K562 (cell line): ENCODE measurements around the gene TASP1. TPM values are rescaled to one million over a fixed set of nuclear protein-coding genes. Genes with fewer than 3 reads are reported as not detected.

Source experiments
- ATAC-seq: fragments of 200-7000 bp; cut with Tn5 transposase; 3 replicates; pipeline ENCODE4 v1.9.1; 2020; ENCODE audit warnings: moderate library complexity
- BruUV-seq: library from RNA; stranded (reverse); fragments of 400-500 nt; replicated peaks from 2 replicates; lab custom pipeline; 2021; lab: Mats Ljungman, UMichigan
- CTCF ChIA-PET: fragments of 300-600 bp; formaldehyde crosslinking; extraction: SDS; loops from one replicate; lab custom pipeline; 2021; ENCODE audit warnings: low intra/inter-chr PET ratio; lab: Yijun Ruan, JAX
- POLR2A ChIA-PET: fragments of 300-600, 350-650 bp; sonication (Branson Sonifier 250); formaldehyde crosslinking; extraction: SDS; loops from one replicate; lab custom pipeline; 2021; ENCODE audit warnings: antibody characterized with exemption, inconsistent platforms; lab: Yijun Ruan, JAX
- DNase-seq, 4 experiments: peaks; one replicate each; pipeline versions ENCODE4 v3.0.0 to v3.0.0-alpha.2; 2011 to 2018; ENCODE audit warnings: low spot score in 3 of 4, mixed read lengths in 3 of 4; ENCODE audit errors: extremely low read depth in 1 of 4
- FAIRE-seq: peaks from 2 replicates; lab custom pipeline; 2011; peaks lifted over from hg19 to GRCh38; lab: Jason Lieb, UNC
- H2AFZ ChIP-seq: 2 replicates; pipeline ENCODE4 v1.6.0; 2011; ENCODE audit warnings: low read depth, low read length, control low read depth, inconsistent platforms
- H3K27ac ChIP-seq: fragments of 200-600 bp; 3 replicates; pipeline ENCODE4 v1.8.0; 2011; ENCODE audit warnings: low read depth, mild to moderate bottlenecking, control low read depth, inconsistent platforms, low read length, moderate library complexity, mixed read lengths; ENCODE audit errors: extremely low read depth
- H3K27me3 ChIP-seq, 2 experiments: fragments of 300-600 bp in 1 of 2; 2 replicates in 1 of 2; 3 replicates in 1 of 2; pipeline versions ENCODE4 v1.6.0 to v1.8.0; 2011; ENCODE audit warnings: inconsistent platforms in 2 of 2, low read length in 2 of 2, mild to moderate bottlenecking in 1 of 2, mixed read lengths in 1 of 2, moderate library complexity in 1 of 2; ENCODE audit not compliant: control insufficient read depth in 2 of 2, insufficient read depth in 2 of 2
- H3K36me3 ChIP-seq: fragments of 300-600 bp; 3 replicates; pipeline ENCODE4 v1.8.0; 2011; ENCODE audit warnings: mild to moderate bottlenecking, low read length, inconsistent platforms; ENCODE audit not compliant: control insufficient read depth, insufficient read depth
- H3K4me1 ChIP-seq, 2 experiments: fragments of 200-600 bp in 1 of 2; replicated peaks in 1 of 2; 2 replicates in 1 of 2; 3 replicates in 1 of 2; pipeline versions ENCODE4 v1.5.1 to v1.8.0; 2011; ENCODE audit warnings: inconsistent platforms in 2 of 2, low read length in 2 of 2, mild to moderate bottlenecking in 1 of 2, mixed read lengths in 1 of 2, moderate library complexity in 1 of 2; ENCODE audit not compliant: control insufficient read depth in 2 of 2, insufficient read depth in 2 of 2
- H3K4me2 ChIP-seq: 2 replicates; pipeline ENCODE4 v1.6.1; 2011; ENCODE audit warnings: low read length, control low read depth, inconsistent platforms, mixed read lengths; ENCODE audit not compliant: insufficient read depth
- H3K4me3 ChIP-seq: fragments of 200-600 bp; sonication (generic), shearing (Covaris generic); 2 replicates; pipeline ENCODE4 v1.5.1; 2016; ENCODE audit warnings: control low read depth, inconsistent platforms
- H3K79me2 ChIP-seq: fragments of 200-600 bp; 3 replicates; pipeline ENCODE4 v1.8.0; 2011; ENCODE audit warnings: low read length, inconsistent platforms; ENCODE audit not compliant: control insufficient read depth, insufficient read depth
- H3K9ac ChIP-seq, 2 experiments: 2 replicates each; pipeline versions ENCODE4 v1.6.0 to v1.6.1; 2011; ENCODE audit warnings: low read depth in 2 of 2, low read length in 2 of 2, control low read depth in 1 of 2, inconsistent platforms in 1 of 2, mild to moderate bottlenecking in 1 of 2, mixed read lengths in 1 of 2; ENCODE audit not compliant: insufficient read depth in 1 of 2
- H3K9me1 ChIP-seq: one replicate; pipeline ENCODE4 v1.6.0; 2011; ENCODE audit warnings: inconsistent platforms, mild to moderate bottlenecking, low read length, moderate library complexity; ENCODE audit not compliant: control insufficient read depth, insufficient read depth
- H3K9me3 ChIP-seq: replicated peaks from 2 replicates; pipeline ENCODE4 v1.5.1; 2011; ENCODE audit warnings: low read depth, low read length, inconsistent platforms; ENCODE audit not compliant: control insufficient read depth, insufficient read depth
- H4K20me1 ChIP-seq: replicated peaks from 2 replicates; pipeline ENCODE4 v1.6.1; 2011; ENCODE audit warnings: low read length, inconsistent platforms, mixed read lengths; ENCODE audit not compliant: control insufficient read depth, insufficient read depth
- ATF1 ChIP-seq, 2 experiments: fragments of 450-650 bp in 1 of 2; IDR thresholded peaks; 2 replicates each; pipeline ENCODE4 v1.6.1; 2016; ENCODE audit warnings: missing compliant biosample characterization in 1 of 2, missing genetic modification characterization in 1 of 2
- CXXC5 ChIP-seq: fragments of 250-450 bp; sonication (Bioruptor Pico); IDR thresholded peaks from 2 replicates; pipeline ENCODE4 v1.8.0; 2022; ENCODE audit warnings: inconsistent platforms, mild to moderate bottlenecking, moderate library complexity
- FIP1L1 ChIP-seq: fragments of 200-400 bp; formaldehyde crosslinking; IDR thresholded peaks from 2 replicates; pipeline ENCODE4 v1.6.1; 2018; ENCODE audit warnings: mild to moderate bottlenecking, low read depth, low read length; ENCODE audit not compliant: poor library complexity, severe bottlenecking
- HMG20A ChIP-seq: fragments of 450-650 bp; formaldehyde crosslinking; conservative IDR thresholded peaks from 2 replicates; pipeline ENCODE4 v1.4.0; 2020; ENCODE audit warnings: mild to moderate bottlenecking, mixed read lengths
- IRF2 ChIP-seq: sonication (generic); formaldehyde crosslinking; IDR thresholded peaks from 2 replicates; pipeline ENCODE4 v1.8.1; 2022; ENCODE audit warnings: mild to moderate bottlenecking, missing genetic modification reagents
- KLF13 ChIP-seq: fragments of 450-650 bp; IDR thresholded peaks from 2 replicates; pipeline ENCODE4 v1.6.1; 2016; ENCODE audit warnings: missing genetic modification characterization, low read depth, mild to moderate bottlenecking, missing compliant biosample characterization, moderate library complexity, borderline replicate concordance
- KLF16 ChIP-seq: IDR thresholded peaks from 2 replicates; pipeline ENCODE4 v1.6.1; 2016; ENCODE audit warnings: antibody characterized with exemption
- MBD2 ChIP-seq: sonication (generic); IDR thresholded peaks from 2 replicates; pipeline ENCODE4 v1.6.1; 2016; ENCODE audit warnings: low read depth, borderline replicate concordance
- NCOA4 ChIP-seq: fragments of 450-650 bp; IDR thresholded peaks from 2 replicates; pipeline ENCODE4 v1.6.1; 2018; ENCODE audit warnings: mild to moderate bottlenecking; ENCODE audit not compliant: partially characterized antibody
- NR2C1 ChIP-seq, 2 experiments: fragments of 450-650 bp; IDR thresholded peaks; 2 replicates each; pipeline ENCODE4 v1.6.1; 2017; ENCODE audit warnings: mild to moderate bottlenecking in 2 of 2, antibody characterized with exemption in 1 of 2, inconsistent platforms in 1 of 2, missing compliant biosample characterization in 1 of 2, missing genetic modification characterization in 1 of 2
- POLR2B ChIP-seq: fragments of 450-650 bp; IDR thresholded peaks from 2 replicates; pipeline ENCODE4 v1.6.1; 2018; ENCODE audit warnings: low read depth; ENCODE audit not compliant: partially characterized antibody
- SMAD1 ChIP-seq: fragments of 150-350 bp; IDR thresholded peaks from 2 replicates; pipeline ENCODE4 v1.6.1; 2014; ENCODE audit warnings: low read length, low read depth; ENCODE audit not compliant: partially characterized antibody
- U2AF1 ChIP-seq: fragments of 200-400 bp; formaldehyde crosslinking; optimal IDR thresholded peaks from 2 replicates; pipeline ENCODE3; 2017; ENCODE audit warnings: mild to moderate bottlenecking, low read depth, low read length, moderate library complexity
- ZNF778 ChIP-seq: fragments of 450-650 bp; formaldehyde crosslinking; IDR thresholded peaks from 2 replicates; pipeline ENCODE4 v1.4.0; 2020; ENCODE audit warnings: mild to moderate bottlenecking, moderate library complexity
- WGBS: fragments of 100-300 bp; shearing (Covaris generic); methylation state at CpG from one replicate; pipeline ENCODE4 v1.1.6; 2016; ENCODE audit warnings: low coverage, mixed read lengths; ENCODE audit not compliant: insufficient coverage; ENCODE audit errors: missing lambda C conversion rate; 5-methylcytosine and 5-hydroxymethylcytosine counted together
- in situ Hi-C: fragments of 300-500 bp; cut with MboI; formaldehyde crosslinking; loops from 4 replicates; pipeline ENCODE4 v1.15.0; 2018; ENCODE audit warnings: inconsistent platforms, mixed read lengths
- intact Hi-C: fragments of 100-400 bp; cut with micrococcal nuclease; formaldehyde crosslinking; loops from 2 replicates; pipeline ENCODE4 v1.14.2; 2022
- polyA plus RNA-seq, 8 experiments: library from polyadenylated mRNA; depleted of rRNA in 4 of 8; stranded (reverse) in 5 of 8; unstranded in 3 of 8; fragments of >200 nt; fragmentation: Nextera tagmentation in 2 of 8; fragmentation: Illumina TruSeq in 1 of 8; extraction: Ambion mirVana in 2 of 8; extraction: Trizol in 1 of 8; gene quantifications; 2 replicates each; pipeline versions ENCODE4 v1.2.1 to v1.2.3, GENCODE V29; 2011 to 2014; ENCODE audit warnings: inconsistent platforms in 1 of 8, missing spikeins in 1 of 8
- total RNA-seq, 7 experiments: library from RNA; depleted of rRNA in 6 of 7; stranded (reverse); fragments of >200 nt in 6 of 7; fragmentation: Illumina TruSeq in 2 of 7; extraction: Trizol in 2 of 7; gene quantifications; 2 replicates each; pipeline versions ENCODE4 v1.2.1 to v1.2.3, GENCODE V29; 2011 to 2021; ENCODE audit warnings: low replicate concordance in 1 of 7

The TASP1 gene
- total and polyA plus RNA-seq, 9 of the 15 experiments (the other 6 are each of a cell fraction or from before 2014, with no cell fraction given) = 3.7 to 10.6 (median 6.4) TPM

DNA sequence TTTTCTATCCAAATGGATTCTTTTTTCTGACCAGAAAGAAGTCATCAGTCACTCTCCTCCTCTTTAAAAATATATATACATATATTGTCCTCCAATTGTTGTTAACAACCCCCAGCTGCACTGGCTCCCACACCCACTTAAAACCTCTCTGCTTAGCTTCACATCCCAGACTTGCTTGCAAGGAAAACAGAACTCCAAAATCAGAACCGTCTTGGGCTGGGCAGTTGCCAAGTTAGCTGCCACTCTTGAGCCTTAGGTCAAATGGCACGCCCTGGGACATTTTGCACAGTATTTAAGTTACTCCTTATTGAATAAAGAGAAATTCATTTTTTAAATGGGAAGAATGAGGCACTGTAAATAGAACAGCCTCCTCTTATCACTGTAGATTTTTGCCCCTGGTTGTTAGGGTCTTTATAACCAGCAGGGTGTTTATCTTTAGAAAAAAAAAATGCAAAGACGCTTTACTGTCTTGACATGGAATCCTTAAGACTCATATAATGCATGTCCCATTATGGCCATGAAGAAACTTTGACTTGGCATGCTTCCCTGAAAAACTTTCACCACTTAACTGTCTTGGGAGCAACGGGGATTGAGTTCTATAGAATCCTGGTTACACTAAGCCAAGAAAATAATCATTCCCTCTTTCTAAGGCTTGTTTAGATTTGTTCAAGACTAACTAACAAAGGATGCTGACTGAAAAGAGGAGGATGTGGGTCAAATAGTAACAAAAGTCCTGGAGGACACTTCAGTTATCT is 213.2 kb downstream of the TASP1 start:
- no peaks in the 10 kb centered on the region for H3K9me1 ChIP-seq
- no peaks in the 10 kb centered on the region for H3K4me1 ChIP-seq
- H3K27ac ChIP-seq = no peak overlapping the region
- DNase-seq = no peak
- no peak overlapping the region for H3K4me2 ChIP-seq
- POLR2A ChIA-PET = interaction anchor here (0.6 kb wide), 1 partner anchor 121 kb away, joined by 6 read pairs; no protein-coding TSS in a partner anchor
- WGBS = 48% methylated on average over 3 of the region's 4 CpGs
- BruUV-seq = no TSS peak
- no peaks in the 10 kb centered on the region for H3K27me3 ChIP-seq
- H3K4me3 ChIP-seq = no peak overlapping the region
- H3K36me3 ChIP-seq = 0 out of 3 replicates have a peak, but pooled peaks cover 3% of the 10 kb centered on the region
- intact Hi-C loops = no loop called here
- H3K9ac ChIP-seq = no peak overlapping the region
- TF ChIP-seq FIP1L1 (no peak), KLF16 (no peak), MBD2 (no peak), NR2C1 (IDR thresholded peaks at IDR 0.05) (no peak), NR2C1 (tag; IDR thresholded peaks at IDR 0.05) (no peak), ZNF778 (CRISPR knock-in tag) (no peak), IRF2 (no peak), NCOA4 (no peak), U2AF1 (no peak), SMAD1 (no peak), KLF13 (tag) (no peak), ATF1 (CRISPR knock-in tag; IDR thresholded peaks at IDR 0.05) (no peak), ATF1 (tag; IDR thresholded peaks at IDR 0.05) (no peak), HMG20A (CRISPR knock-in tag) (no peak), CXXC5 (CRISPR knock-in tag) (no peak), POLR2B (no peak)
- FAIRE-seq = no peak
- CTCF ChIA-PET = no interaction called here
- in situ Hi-C loops = no loop called here
- H3K9me3 ChIP-seq = no peaks in the 10 kb centered on the region
- no peak overlapping the region for H2AFZ ChIP-seq
- H4K20me1 ChIP-seq = no peaks in the 10 kb centered on the region; the same call in 1 of the 2 replicates
- H3K79me2 ChIP-seq = no peaks in the 10 kb centered on the region
- ATAC-seq = no peak
